ENCODE results near the gene DMRT2. TPM values are rescaled to one million over a fixed set of nuclear protein-coding genes. Genes with fewer than 3 reads are reported as not detected.
A peak's percentile ranks its signal among the peaks of the same experiment; 100 is the strongest.

The DMRT2 gene
- total RNA-seq = 1 to 10 TPM in 1 of 4 donors, under 1 TPM in 1, not detected in 2; 0.99 to 1.3 TPM

GRCh38 chr9:1050125-1050895 lies at the start of gene DMRT2:
TSS of gene DMRT2 (plus strand) at chr9:1050357. CDS start at chr9:1051614, 1,257 bp downstream.
- TF ChIP-seq CTCF (IDR thresholded peaks at IDR 0.05) = peak in 1 of 6 experiments; percentile 15
- peak in 1 of 4 donors; percentile 42 for TF ChIP-seq POLR2A (IDR thresholded peaks at IDR 0.05)
- Histone ChIP-seq H3K27me3 (peaks cover 14 to 100% (median 27%) of the 10 kb centered on the region in 4 donors), H3K4me1 (peaks cover 9 to 70% (median 20%) of the 10 kb centered on the region in 3 donors), H3K27ac (no peak within 1 kb of the TSS), H3K9me3 (no peaks in the 10 kb centered on the region), H3K36me3 (no peaks in the 10 kb centered on the region), H3K4me3 (peak within 1 kb of the TSS; percentile 15 to 57 (median 40))
- DNase-seq = no peak
- 3 to 13% methylated on average over 13 to 36 of the region's 48 CpGs for WGBS, 2 donors
- intact Hi-C loops (cut with DNase I) = no loop called here

- Histone ChIP-seq H3K27me3 (peaks cover 0 to 7% (median 0%) of the 10 kb centered on the region in 4 donors), H3K4me3 (no peak overlapping the region), H3K9me3 (peaks cover 0 to 6% (median 0%) of the 10 kb centered on the region in 3 donors), H3K36me3 (no peaks in the 10 kb centered on the region), H3K27ac (no peak overlapping the region), H3K4me1 (peaks cover 0 to 8% (median 0%) of the 10 kb centered on the region in 3 donors)
- intact Hi-C loops (cut with DNase I) = no loop called here
- 55 to 70% methylated on average over 4 of the region's 4 CpGs for WGBS, 2 donors
- TF ChIP-seq CTCF (IDR thresholded peaks at IDR 0.05) = no peak
- no peak for TF ChIP-seq POLR2A (IDR thresholded peaks at IDR 0.05)
- DNase-seq = no peak
Observed at GRCh38 chr9:1001838-1002237, 48.3 kb upstream of the DMRT2 start.

- 67% methylated on average over 2 of the region's 2 CpGs; no CpG with 5 or more reads in 1 of the 2 donors for WGBS, 2 donors
- Histone ChIP-seq H3K27me3 (peaks cover 0 to 15% (median 0%) of the 10 kb centered on the region in 4 donors), H3K4me3 (no peak overlapping the region), H3K36me3 (no peaks in the 10 kb centered on the region), H3K4me1 (peaks cover 0 to 8% (median 0%) of the 10 kb centered on the region in 3 donors), H3K27ac (no peak overlapping the region), H3K9me3 (peaks cover 0 to 6% (median 0%) of the 10 kb centered on the region in 3 donors)
- TF ChIP-seq POLR2A (IDR thresholded peaks at IDR 0.05) (no peak), CTCF (IDR thresholded peaks at IDR 0.05) (no peak)
- no peak for DNase-seq
- intact Hi-C loops (cut with DNase I) = no loop called here
Observed at GRCh38 chr9:1002678-1003077, 47.5 kb upstream of the DMRT2 start.

GRCh38 chr9:1005043-1005667 lies 45.0 kb upstream of the DMRT2 start:
- intact Hi-C loops (cut with DNase I) = loop anchor here (5.0 kb wide), 1 partner anchor 113 kb away; no protein-coding TSS in a partner anchor
- TF ChIP-seq POLR2A (IDR thresholded peaks at IDR 0.05) (no peak), CTCF (IDR thresholded peaks at IDR 0.05) (peak in 5 of 6 experiments; percentile 42 to 72 (median 61))
- DNase-seq = no peak

GRCh38 chr9:1007312-1007711 lies 42.8 kb upstream of the DMRT2 start:
- Histone ChIP-seq H3K27me3 (peaks cover 0 to 26% (median 0%) of the 10 kb centered on the region in 4 donors), H3K9me3 (no peaks in the 10 kb centered on the region), H3K36me3 (no peaks in the 10 kb centered on the region), H3K27ac (no peak overlapping the region), H3K4me1 (peaks cover 0 to 21% (median 3%) of the 10 kb centered on the region in 3 donors), H3K4me3 (no peak overlapping the region)
- WGBS, 2 donors = 80 to 85% methylated on average over 3 of the region's 3 CpGs
- TF ChIP-seq CTCF (IDR thresholded peaks at IDR 0.05) = no peak
- TF ChIP-seq POLR2A (IDR thresholded peaks at IDR 0.05) = no peak
- intact Hi-C loops (cut with DNase I) = loop anchor here (5.0 kb wide), 1 partner anchor 115 kb away; no protein-coding TSS in a partner anchor
- DNase-seq = no peak

More at GRCh38 chr9:1005043-1005667, 45.0 kb upstream of the DMRT2 start:
- WGBS, 2 donors = 40 to 45% methylated on average over 8 to 10 of the region's 10 CpGs
- H3K27ac ChIP-seq = no peak overlapping the region
- H3K36me3 ChIP-seq = no peaks in the 10 kb centered on the region
- H3K4me1 ChIP-seq = peaks cover 0 to 6% (median 3%) of the 10 kb centered on the region in 3 donors
- peaks cover 0 to 26% (median 0%) of the 10 kb centered on the region in 4 donors for H3K27me3 ChIP-seq
- H3K4me3 ChIP-seq = no peak overlapping the region
- H3K9me3 ChIP-seq = no peaks in the 10 kb centered on the region
